WTC11 (cell line): ENCODE measurements around the gene DNAJC15. TPM values are rescaled to one million over a fixed set of nuclear protein-coding genes. Genes with fewer than 3 reads are reported as not detected.

Source experiments
- ATAC-seq: fragments of 200-7000 bp; cut with Tn5 transposase; 2 replicates; pipeline ENCODE4 v1.10.0; 2021; ENCODE audit warnings: mild to moderate bottlenecking, moderate library complexity
- CTCF ChIA-PET: fragments of 300-600 bp; sonication (Branson Sonifier 250); formaldehyde crosslinking; loops from one replicate; lab custom pipeline; 2021; ENCODE audit warnings: antibody characterized with exemption; lab: Charles Lee
- POLR2A ChIA-PET: fragments of 350-600 bp; sonication (Branson Sonifier 250); formaldehyde crosslinking; loops from one replicate; lab custom pipeline; 2021; ENCODE audit warnings: antibody characterized with exemption; lab: Charles Lee
- DNase-seq: peaks from one replicate; pipeline ENCODE4 v3.0.0; 2021; ENCODE audit warnings: low spot score
- H3K27ac Mint-ChIP-seq: 2 replicates; pipeline ENCODE4 v1.8.0; 2021; ENCODE audit warnings: mixed read lengths
- H3K27me3 Mint-ChIP-seq: 2 replicates; pipeline ENCODE4 v1.8.0; 2021; ENCODE audit warnings: low read depth, mild to moderate bottlenecking, moderate library complexity, mixed read lengths
- H3K36me3 Mint-ChIP-seq: 2 replicates; pipeline ENCODE4 v1.8.0; 2021; ENCODE audit warnings: mixed read lengths
- H3K4me1 Mint-ChIP-seq: 2 replicates; pipeline ENCODE4 v1.8.0; 2022; ENCODE audit warnings: mixed read lengths
- H3K4me3 Mint-ChIP-seq: 2 replicates; pipeline ENCODE4 v1.8.0; 2021; ENCODE audit warnings: mild to moderate bottlenecking, moderate library complexity, mixed read lengths
- H3K9me3 Mint-ChIP-seq: 2 replicates; pipeline ENCODE4 v1.8.0; 2021; ENCODE audit warnings: mixed read lengths
- ATF6 ChIP-seq: sonication (generic); formaldehyde crosslinking; IDR thresholded peaks from 2 replicates; pipeline ENCODE4 v1.8.1; 2023; ENCODE audit warnings: mild to moderate bottlenecking, missing genetic modification reagents
- ERG ChIP-seq: fragments of 250-450 bp; sonication (Bioruptor Pico); IDR thresholded peaks from 2 replicates; pipeline ENCODE4 v1.8.0; 2021; ENCODE audit warnings: mild to moderate bottlenecking
- FOXJ3 ChIP-seq: sonication (generic); formaldehyde crosslinking; IDR thresholded peaks from 2 replicates; pipeline ENCODE4 v1.9.0; 2021; ENCODE audit warnings: missing genetic modification reagents, mild to moderate bottlenecking, borderline replicate concordance
- FOXK1 ChIP-seq: sonication (generic); formaldehyde crosslinking; IDR thresholded peaks from 2 replicates; pipeline ENCODE4 v1.8.0; 2022; ENCODE audit warnings: mild to moderate bottlenecking, moderate library complexity, missing genetic modification reagents
- IRF1 ChIP-seq: sonication (generic); formaldehyde crosslinking; IDR thresholded peaks from 2 replicates; pipeline ENCODE4 v1.8.0; 2023; ENCODE audit warnings: missing genetic modification reagents
- JUN ChIP-seq: sonication (generic); formaldehyde crosslinking; IDR thresholded peaks from 2 replicates; pipeline ENCODE4 v1.8.0; 2023; ENCODE audit warnings: mild to moderate bottlenecking, missing genetic modification reagents
- OVOL2 ChIP-seq: fragments of 250-450 bp; sonication (Bioruptor Pico); IDR thresholded peaks from 2 replicates; pipeline ENCODE4 v1.9.0; 2021; ENCODE audit warnings: mild to moderate bottlenecking, borderline replicate concordance
- PREB ChIP-seq: sonication (generic); formaldehyde crosslinking; IDR thresholded peaks from 2 replicates; pipeline ENCODE4 v1.8.1; 2022; ENCODE audit warnings: mild to moderate bottlenecking, missing genetic modification reagents, moderate library complexity, borderline replicate concordance
- RORB ChIP-seq: fragments of 250-450 bp; sonication (Bioruptor Pico); IDR thresholded peaks from 2 replicates; pipeline ENCODE4 v1.9.0; 2021; ENCODE audit warnings: mild to moderate bottlenecking
- USF2 ChIP-seq: sonication (generic); formaldehyde crosslinking; IDR thresholded peaks from 2 replicates; pipeline ENCODE4 v1.8.1; 2023; ENCODE audit warnings: mild to moderate bottlenecking, missing genetic modification reagents, moderate library complexity
- ZBTB43 ChIP-seq: sonication (generic); formaldehyde crosslinking; IDR thresholded peaks from 2 replicates; pipeline ENCODE4 v1.8.1; 2023; ENCODE audit warnings: mild to moderate bottlenecking, missing genetic modification reagents
- ZMAT4 ChIP-seq: fragments of 250-450 bp; sonication (Bioruptor Pico); IDR thresholded peaks from 2 replicates; pipeline ENCODE4 v1.9.0; 2021; ENCODE audit warnings: mild to moderate bottlenecking
- ZNF532 ChIP-seq: fragments of 250-450 bp; sonication (Bioruptor Pico); IDR thresholded peaks from 2 replicates; pipeline ENCODE4 v1.9.0; 2021; ENCODE audit warnings: mild to moderate bottlenecking, borderline replicate concordance
- total RNA-seq: library from RNA; stranded (reverse); gene quantifications from 3 replicates; pipeline ENCODE4 v1.2.3, GENCODE V29; 2021

The DNAJC15 gene
- total RNA-seq, 1 experiment from 2014 or later, result 12.2 TPM

GRCh38 chr13:43124490-43124889, 101.1 kb downstream of the DNAJC15 start (continued):
- no peak for TF ChIP-seq ZNF532 (CRISPR knock-in tag)

- TF ChIP-seq OVOL2, result no peak
- no peak for TF ChIP-seq ZBTB43 (CRISPR knock-in tag)
- TF ChIP-seq FOXK1 (CRISPR knock-in tag), result no peak
- TF ChIP-seq ERG (CRISPR knock-in tag), result no peak
- no peak for TF ChIP-seq JUN (CRISPR knock-in tag)
- no peak for TF ChIP-seq USF2 (CRISPR knock-in tag)
- TF ChIP-seq PREB (CRISPR knock-in tag), result no peak
- TF ChIP-seq FOXJ3 (CRISPR knock-in tag), result no peak
- TF ChIP-seq ZMAT4 (CRISPR knock-in tag), result no peak
- TF ChIP-seq RORB, result no peak
- TF ChIP-seq IRF1 (CRISPR knock-in tag), result no peak
- TF ChIP-seq ATF6, result no peak
- TF ChIP-seq, all 79 proteins: peak for 0
- POLR2A ChIA-PET, result no interaction called here
- Mint-ChIP-seq H3K4me1 (peaks cover 43% of the 10 kb centered on the region), H3K9me3 (no peaks in the 10 kb centered on the region), H3K27ac (no peak overlapping the region), H3K27me3 (no peaks in the 10 kb centered on the region), H3K4me3 (no peak overlapping the region), H3K36me3 (no peaks in the 10 kb centered on the region)
- DNase-seq (no peak), ATAC-seq (no peak)
- CTCF ChIA-PET, result interaction anchor here (1.3 to 1.6 kb wide), 2 partner anchors 155 to 158 kb away, joined by 3 to 5 read pairs; no protein-coding TSS in a partner anchor
Measured at GRCh38 chr13:43126420-43126819, 103.0 kb downstream of the DNAJC15 start.
